KOPT-K1 (cell line): ENCODE measurements around the gene ZNF398.

ENCODE experiments used
- H3K27ac ChIP-seq: fragments of 200-600 bp; sonication (generic); 2 replicates; pipeline ENCODE4 v1.5.1; 2016; ENCODE audit warnings: antibody characterized with exemption, mild to moderate bottlenecking, low read depth, low read length; ENCODE audit not compliant: poor library complexity, severe bottlenecking
- H3K36me3 ChIP-seq: fragments of 200-600 bp; sonication (generic); 2 replicates; pipeline ENCODE4 v1.5.1; 2017; ENCODE audit warnings: antibody characterized with exemption, mild to moderate bottlenecking, low read length, moderate library complexity; ENCODE audit not compliant: insufficient read depth
- H3K9me3 ChIP-seq: fragments of 200-600 bp; sonication (generic); 2 replicates; pipeline ENCODE4 v1.5.1; 2017; ENCODE audit warnings: antibody characterized with exemption, low read length, mild to moderate bottlenecking; ENCODE audit not compliant: insufficient read depth, poor library complexity, severe bottlenecking

The ZNF398 gene

GRCh38 chr7:149198161-149198816, 51.0 kb downstream of the ZNF398 start:
- H3K27ac ChIP-seq: no peak overlapping the region
- no peaks in the 10 kb centered on the region for H3K9me3 ChIP-seq
- H3K36me3 ChIP-seq: peaks cover 55% of the 10 kb centered on the region

- no peak overlapping the region for H3K27ac ChIP-seq
- peaks cover 67% of the 10 kb centered on the region for H3K36me3 ChIP-seq
- no peaks in the 10 kb centered on the region for H3K9me3 ChIP-seq
These were observed 52.2 kb downstream of the ZNF398 start for GRCh38 chr7:149199234-149199995.

GRCh38 chr7:149202831-149203231, 55.6 kb downstream of the ZNF398 start:
- H3K36me3 ChIP-seq: peaks cover 95% of the 10 kb centered on the region
- no peaks in the 10 kb centered on the region for H3K9me3 ChIP-seq
- no peak overlapping the region for H3K27ac ChIP-seq

- Histone ChIP-seq H3K27ac (no peak overlapping the region), H3K9me3 (no peaks in the 10 kb centered on the region), H3K36me3 (peaks cover 95% of the 10 kb centered on the region)
These were observed 58.6 kb downstream of the ZNF398 start for GRCh38 chr7:149205690-149206381.

GRCh38 chr7:149207324-149208035, 60.2 kb downstream of the ZNF398 start:
- Histone ChIP-seq H3K27ac (no peak overlapping the region), H3K9me3 (no peaks in the 10 kb centered on the region), H3K36me3 (peaks cover 97% of the 10 kb centered on the region)

GRCh38 chr7:149209518-149210269, 62.4 kb downstream of the ZNF398 start:
- no peak overlapping the region for H3K27ac ChIP-seq
- H3K36me3 ChIP-seq: peaks cover 97% of the 10 kb centered on the region
- H3K9me3 ChIP-seq: no peaks in the 10 kb centered on the region

GRCh38 chr7:149210551-149210950, 63.3 kb downstream of the ZNF398 start:
- peaks cover 100% of the 10 kb centered on the region for H3K36me3 ChIP-seq
- H3K27ac ChIP-seq: no peak overlapping the region
- no peaks in the 10 kb centered on the region for H3K9me3 ChIP-seq

GRCh38 chr7:149214020-149214720, 66.9 kb downstream of the ZNF398 start:
- Histone ChIP-seq H3K9me3 (no peaks in the 10 kb centered on the region), H3K36me3 (peaks cover 100% of the 10 kb centered on the region), H3K27ac (no peak overlapping the region)

- no peak overlapping the region for H3K27ac ChIP-seq
- H3K36me3 ChIP-seq: peaks cover 100% of the 10 kb centered on the region
- H3K9me3 ChIP-seq: no peaks in the 10 kb centered on the region
These were observed 69.1 kb downstream of the ZNF398 start for GRCh38 chr7:149216402-149216801.

GRCh38 chr7:149217570-149217969, 70.3 kb downstream of the ZNF398 start:
- H3K27ac ChIP-seq: no peak overlapping the region
- H3K9me3 ChIP-seq: no peaks in the 10 kb centered on the region
- H3K36me3 ChIP-seq: peaks cover 97% of the 10 kb centered on the region

- Histone ChIP-seq H3K9me3 (no peaks in the 10 kb centered on the region), H3K36me3 (peaks cover 94% of the 10 kb centered on the region), H3K27ac (no peak overlapping the region)
These were observed 71.5 kb downstream of the ZNF398 start for GRCh38 chr7:149218469-149219420.

- no peaks in the 10 kb centered on the region for H3K9me3 ChIP-seq
- peaks cover 91% of the 10 kb centered on the region for H3K36me3 ChIP-seq
- H3K27ac ChIP-seq: no peak overlapping the region
These were observed 73.3 kb downstream of the ZNF398 start for GRCh38 chr7:149220534-149220933.

GRCh38 chr7:149223176-149223575, 75.9 kb downstream of the ZNF398 start:
- no peak overlapping the region for H3K27ac ChIP-seq
- H3K36me3 ChIP-seq: peaks cover 74% of the 10 kb centered on the region
- no peaks in the 10 kb centered on the region for H3K9me3 ChIP-seq
